ENCODE results near the gene IMMT.
"Not testable (repeated sequence)": the region's sequence is repeated elsewhere in the genome, so short reads cannot be mapped to it uniquely, and the experiment has no call there.

IMMT gene

DNA sequence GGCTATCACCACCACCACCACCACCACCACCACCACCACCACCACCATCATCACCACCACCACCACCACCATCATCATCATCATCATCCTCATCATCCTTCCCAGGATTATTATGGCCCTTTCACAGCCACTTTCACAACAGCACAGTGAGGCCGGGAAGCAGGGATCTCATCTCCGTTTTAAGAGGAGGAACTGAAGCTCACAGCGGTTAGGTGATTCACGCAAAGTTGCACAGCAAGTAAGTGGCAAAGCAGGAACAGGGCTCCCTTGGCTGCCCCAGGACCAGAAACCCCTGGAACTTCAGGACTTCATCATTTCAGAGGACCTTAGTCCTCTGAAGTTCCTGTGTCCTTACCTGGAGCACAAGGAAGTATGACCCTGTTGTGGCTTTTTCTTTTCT, 30.8 kb upstream of the IMMT start:
- DNase-seq (ENCODE audit: low spot score): no peak

DNA sequence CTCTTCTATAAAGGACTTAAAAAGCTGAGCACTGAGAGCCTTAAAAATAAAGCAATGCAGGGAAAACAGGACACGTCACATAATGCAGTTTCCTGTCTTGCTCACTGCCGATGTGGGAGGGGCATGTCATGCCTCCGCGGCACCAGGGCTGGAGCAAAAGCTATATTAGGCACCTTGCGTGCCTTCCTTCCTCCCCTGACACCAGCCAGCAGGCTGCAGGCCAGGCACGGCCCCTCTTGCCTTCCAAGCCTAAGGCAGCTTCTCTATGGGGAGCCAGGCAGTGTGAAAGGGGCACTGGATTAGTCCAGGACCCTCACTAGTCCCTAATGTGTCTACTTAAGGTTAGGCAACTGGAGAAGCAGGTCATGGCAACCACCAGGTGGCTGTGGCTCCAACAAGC, 30.3 kb upstream of the IMMT start:
- no peak for DNase-seq (ENCODE audit: low spot score)

DNA sequence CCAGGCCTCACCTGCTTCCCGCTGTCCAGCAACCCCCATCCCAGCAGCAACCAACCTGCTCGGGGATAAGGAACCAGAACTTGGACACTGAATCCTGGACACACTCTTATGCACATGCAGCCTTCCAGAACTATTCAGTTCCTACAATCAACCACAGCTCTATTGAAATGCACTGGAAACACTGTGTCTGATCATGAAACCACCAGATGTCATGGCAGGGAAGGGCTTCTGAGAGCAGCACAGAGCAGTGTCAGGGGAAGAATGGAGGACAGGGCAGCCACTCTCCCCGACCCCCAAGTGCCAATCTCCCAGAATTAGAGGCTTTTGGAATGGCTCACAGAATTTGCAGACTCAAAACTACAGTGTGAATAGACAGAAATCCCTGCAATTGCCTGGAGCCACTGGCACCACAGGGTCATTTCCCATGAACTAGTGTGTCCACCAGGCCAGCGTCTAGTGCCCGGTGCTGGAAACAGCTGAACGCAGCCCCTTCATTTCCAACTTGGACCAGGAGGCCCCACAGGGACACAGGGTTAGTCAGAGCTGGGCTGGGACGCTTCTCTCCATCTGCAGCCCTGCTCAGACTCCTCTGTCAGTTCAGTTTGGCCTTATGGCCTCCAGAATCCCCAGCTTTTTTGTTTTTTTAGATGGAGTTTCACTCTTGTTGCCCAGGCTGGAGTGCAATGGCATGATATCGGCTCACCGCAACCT, 29.5 kb upstream of the IMMT start:
- no peak for DNase-seq (ENCODE audit: low spot score)

DNA sequence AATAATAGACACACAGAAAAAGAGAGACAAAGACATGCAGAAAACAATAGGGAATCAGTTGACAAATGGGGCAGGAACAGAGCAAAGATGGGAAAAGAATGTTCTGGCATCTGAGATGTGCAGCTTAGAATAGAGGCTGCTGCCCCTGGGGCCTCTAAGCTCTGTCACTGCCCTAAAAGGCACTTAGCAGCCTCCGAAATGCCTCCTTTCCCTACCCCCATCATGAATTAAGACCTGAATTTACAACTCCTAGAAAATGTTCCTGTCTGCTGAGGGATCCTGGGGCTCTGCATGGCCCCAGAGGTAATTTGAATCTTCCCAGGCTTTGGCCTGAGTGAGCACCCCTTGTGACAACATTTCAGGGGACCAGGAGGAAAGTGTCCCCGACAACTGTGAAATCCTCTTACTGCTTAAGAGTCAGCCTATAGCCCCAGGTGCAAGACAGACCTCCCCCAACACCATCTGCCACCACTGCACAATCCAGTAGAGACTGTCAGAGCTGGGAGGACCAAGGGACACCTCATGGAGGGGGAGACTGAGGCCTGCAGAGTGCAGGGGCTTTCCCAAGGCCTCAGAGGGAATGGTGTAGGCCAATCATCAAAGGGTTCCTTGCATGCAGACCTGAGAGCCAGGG, 28.8 kb upstream of the IMMT start:
- DNase-seq (ENCODE audit: low spot score): no peak

DNA sequence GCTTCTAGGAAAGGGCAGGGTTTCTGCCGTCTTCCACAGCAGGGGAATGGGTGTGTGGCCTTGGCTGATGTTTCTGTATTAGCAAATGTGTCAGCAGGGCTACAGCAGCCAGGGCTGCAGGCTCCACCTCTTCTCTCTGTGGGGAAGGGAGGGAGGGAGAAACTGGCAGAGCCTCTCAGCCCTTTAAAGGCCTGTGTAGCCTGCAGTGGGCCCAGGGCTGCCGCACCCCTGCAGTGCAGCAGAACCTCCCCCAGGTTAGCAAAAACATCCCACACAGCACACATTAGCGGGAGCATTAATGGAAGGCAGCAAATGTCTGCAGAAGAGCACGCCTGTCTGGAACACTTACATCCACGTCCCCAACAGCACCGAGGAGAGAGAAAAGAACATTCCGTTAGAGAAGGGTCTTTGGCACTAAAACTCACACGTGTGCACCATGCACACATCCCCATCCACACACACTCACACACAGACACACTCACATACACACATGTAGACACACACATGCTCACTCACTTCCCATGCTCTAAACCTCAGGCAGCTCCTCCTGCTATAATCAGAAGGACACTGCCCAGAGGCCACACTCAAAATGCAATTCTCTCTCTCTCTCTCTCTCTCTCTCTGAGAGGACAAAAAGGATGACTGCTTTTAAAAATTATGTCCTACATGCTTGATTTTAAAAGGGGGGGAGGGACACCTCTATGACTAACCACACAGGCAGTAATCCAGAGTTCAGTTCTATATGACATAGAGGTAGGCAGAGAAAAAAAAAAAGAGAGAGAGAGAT, 28.1 kb upstream of the IMMT start:
- DNase-seq (ENCODE audit: low spot score): no peak

DNA sequence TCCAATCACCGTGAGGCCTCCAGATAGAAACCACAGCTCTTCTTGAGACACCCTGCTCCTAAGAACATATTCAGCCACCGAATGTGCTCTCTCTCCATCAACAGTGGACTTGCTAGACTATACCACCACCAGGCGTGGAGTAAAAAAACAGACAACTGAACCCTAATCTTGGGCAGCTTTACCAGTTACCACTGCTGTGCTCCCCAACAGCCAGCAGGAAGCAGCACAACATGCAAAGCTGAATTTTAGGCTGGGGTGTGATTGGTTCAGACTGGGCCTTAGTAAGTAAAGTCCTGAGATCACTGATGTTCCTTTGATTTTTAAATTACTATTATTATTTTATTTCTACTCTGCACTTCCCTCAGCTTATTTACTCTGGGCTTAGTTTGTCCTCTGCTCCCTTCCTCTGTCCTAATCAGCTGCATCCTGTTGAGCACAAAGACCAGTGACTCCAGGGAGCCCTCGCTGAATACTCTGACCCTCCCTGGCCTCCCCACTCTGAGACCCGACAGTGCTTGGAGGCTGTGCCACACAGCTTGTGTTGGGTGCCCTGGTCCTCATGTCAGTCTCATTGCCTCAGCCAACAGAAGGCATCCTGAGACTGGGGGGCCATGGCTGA, 25.9 kb upstream of the IMMT start:
- peak; percentile 73 for DNase-seq (ENCODE audit: low spot score)

DNA sequence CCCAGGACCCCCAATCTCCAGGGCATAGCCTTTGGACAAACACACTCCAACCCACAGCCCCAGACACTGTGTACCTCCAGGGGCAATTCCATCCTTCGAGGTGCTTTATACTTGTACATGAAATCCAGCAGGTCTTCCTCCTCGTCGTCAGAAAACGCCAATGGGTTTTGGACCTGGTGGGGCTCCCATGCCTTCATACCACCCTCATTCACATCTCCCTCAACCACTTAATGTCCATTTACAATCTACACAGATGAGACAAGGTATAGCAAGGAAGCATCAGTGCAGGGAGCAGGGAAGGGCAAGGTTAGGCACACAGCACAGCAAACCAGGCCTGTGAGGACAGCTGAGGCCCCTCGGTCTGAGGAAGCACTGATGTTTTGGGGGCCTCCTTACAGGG, 24.6 kb upstream of the IMMT start:
- no peak for DNase-seq (ENCODE audit: low spot score)

DNA sequence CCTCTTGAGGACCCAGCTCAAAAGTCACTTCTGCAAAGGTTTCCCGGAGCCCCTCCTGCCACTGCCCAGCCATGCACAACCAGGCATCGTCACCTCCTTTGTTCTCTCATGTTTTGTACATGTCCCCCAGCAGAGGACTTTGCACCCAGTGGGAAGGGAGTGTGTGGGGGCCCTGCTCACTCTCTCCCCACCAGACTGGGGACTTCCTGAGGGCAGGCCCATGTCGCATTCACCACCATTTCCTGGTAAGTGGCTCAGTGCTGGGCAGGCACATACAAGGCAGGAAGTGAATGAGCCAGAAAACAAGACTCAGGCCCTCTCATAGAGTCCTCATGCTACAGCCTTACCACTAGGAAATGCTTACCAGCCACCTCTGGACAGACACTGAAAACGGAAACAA, 22.9 kb upstream of the IMMT start:
- no peak for DNase-seq (ENCODE audit: low spot score)

DNA sequence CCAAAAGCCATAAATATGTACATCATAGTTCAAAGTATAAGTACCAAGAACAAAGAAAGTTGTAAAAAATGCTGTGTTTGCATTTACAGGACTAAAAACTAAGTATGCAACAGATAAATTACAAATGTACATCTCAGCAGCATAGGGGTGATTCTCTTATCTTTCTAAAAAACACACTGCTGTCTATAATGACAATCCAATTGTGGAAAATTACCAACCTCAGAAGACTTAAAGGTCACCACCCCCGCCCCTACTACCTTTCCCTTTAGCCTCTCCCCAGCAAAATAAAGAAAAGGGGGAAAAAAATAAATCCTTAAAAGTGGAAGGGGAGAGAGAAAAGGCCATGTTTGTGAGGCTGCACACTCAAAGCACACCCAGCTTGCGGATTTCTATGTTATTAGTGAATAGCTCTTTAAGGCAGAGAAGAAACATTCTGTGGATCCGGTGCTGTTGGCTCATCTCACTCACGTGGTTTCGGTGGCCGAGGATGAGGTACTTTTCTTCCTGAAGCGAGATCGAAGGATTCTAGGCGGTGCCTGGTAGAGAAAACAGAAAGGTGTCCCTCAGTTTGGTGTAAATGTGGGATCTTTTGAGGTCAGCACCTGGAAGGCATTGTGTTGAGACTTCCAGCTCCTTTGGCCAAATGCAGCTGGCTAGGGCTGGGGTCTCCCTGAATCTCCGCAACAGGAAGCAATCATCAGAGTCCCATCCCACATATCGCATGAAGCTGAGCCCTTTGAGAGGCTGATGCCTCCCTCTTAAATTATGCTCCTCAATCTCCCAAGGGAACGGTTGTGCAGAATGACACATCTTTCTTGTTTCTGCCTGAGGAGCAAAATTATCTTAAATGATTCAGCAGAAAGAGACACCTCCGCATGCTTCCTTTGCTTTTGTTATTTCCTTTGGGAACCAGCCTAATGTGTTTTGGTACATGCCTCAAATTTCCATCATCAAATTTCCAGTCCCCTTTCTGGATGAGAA, 21.6 kb upstream of the IMMT start:
- DNase-seq (ENCODE audit: low spot score): peak; percentile 46

DNA sequence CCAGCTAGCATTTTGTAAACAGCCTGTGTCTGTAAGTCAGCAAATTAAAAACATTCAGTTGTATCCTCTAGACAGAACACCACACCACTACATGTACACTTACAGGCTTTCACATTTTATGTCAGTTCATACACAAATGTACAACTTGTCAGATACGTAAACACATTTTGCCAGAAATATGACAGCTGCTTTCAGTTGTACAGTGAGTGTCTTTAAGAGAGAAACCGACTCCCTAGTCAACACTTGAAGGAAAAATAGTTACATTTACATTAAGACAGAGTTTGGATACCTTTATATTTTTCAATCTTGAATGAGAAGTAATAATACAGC, 19.2 kb upstream of the IMMT start:
- DNase-seq (ENCODE audit: low spot score): no peak

DNA sequence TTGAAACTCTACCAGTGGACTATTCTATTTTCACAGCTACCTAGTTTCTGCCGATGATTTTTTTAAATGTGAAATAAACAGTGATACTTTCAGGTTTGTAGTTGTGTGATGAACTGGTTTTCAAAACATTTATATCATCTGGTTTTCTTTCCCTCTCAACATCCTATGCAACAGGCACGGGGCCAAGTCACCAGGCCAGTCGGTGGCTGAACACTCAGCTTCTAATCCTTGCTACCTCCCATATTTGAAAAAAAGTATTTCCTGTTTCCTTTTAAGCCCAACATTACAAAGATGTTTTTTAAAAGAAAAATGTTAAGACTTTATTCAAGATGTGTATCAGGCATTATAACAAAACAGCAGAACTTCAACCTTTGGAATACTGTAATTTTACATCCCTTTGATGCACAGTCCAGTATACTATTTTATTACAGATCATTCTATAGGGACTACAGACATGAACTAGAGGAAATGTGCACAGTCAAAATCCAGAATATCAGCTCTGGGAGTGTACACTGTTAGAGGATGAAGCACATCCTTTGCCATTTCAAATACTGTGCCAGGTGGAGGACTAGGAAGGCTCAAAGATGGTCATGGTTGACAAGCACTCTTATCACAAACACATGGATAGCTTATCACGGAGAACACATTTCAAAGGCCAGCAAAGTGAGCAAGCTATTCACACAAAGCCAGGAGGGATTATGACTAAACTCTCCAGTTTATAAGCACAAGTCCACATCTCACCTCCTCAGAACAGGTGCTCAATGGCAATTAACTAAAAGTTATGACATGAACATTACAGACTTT, 18.6 kb upstream of the IMMT start:
- peak; percentile 77 for DNase-seq (ENCODE audit: low spot score)

DNA sequence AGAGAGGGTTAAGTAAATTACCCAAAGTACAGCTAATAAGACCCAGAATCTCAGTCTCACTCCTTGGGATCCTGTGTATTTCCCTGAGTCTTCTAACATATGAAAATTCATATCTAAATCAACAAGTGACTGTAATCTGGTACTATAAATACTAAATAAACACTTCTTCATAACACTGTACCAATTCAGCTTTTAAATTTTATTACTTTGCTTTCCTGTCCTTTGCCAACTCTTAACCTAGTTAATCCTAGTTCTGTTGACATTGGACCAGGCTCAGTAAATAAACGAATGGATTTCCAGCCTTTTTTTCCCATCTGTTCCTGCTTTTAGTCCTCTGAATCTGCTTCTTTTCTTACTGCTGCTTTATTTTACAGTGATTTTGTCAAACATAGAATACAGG, 17.8 kb upstream of the IMMT start:
- no peak for DNase-seq (ENCODE audit: low spot score)

DNA sequence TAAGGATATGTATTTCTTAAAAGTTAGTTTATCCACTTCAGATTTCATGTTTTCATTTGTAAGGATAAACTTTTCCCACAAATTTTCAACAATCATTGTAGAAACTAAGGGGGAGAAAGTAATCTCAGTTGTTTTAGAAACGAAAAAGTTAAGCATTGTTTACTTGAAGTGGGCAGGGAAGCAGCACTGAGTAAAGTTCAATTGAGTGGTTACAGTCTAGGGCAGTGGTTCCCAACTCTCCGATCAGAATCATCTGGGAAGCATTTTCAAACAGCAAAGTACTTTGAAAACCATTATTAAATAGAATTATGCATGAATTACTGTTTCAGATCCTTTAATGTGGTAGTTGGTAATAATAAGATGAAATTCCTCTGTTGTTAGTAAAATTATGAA, 16.5 kb upstream of the IMMT start:
- DNase-seq (ENCODE audit: low spot score): no peak

DNA sequence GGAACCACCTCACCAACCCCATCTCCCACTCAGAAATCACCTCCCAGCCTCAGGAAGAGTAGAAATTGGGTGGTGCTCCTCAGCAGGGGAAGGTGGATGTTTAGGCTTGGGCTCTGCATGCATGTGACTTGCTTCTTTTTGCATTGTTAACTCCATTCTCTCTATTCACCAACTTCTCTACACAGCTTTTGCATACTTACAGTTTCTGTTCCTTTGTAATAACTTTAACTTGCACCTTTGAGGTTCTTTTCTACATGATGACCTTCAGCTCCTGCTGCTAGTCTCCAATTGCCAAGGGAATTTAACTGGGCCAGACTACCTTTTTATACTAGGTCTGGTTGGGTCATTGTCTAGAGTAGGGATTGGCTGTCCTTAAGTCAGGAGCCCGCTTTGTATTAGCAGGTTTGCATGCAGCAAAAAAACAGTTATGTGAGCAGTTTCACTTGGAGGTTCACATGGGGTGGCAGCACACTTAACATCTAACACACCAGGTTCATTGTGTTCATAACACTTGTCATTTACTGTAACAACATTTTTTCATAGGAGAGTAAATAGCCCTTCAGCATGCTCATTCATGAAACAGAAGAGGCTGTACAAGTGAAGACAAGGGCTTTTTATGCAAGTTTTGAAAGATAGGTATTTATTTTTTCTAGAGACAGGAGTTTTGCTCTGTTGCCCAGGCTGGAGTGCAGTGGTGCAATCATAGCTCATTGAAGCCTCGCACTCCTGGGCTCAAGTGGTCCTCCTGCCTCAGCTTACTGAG, 16.0 kb upstream of the IMMT start:
- DNase-seq (ENCODE audit: low spot score): no peak

DNA sequence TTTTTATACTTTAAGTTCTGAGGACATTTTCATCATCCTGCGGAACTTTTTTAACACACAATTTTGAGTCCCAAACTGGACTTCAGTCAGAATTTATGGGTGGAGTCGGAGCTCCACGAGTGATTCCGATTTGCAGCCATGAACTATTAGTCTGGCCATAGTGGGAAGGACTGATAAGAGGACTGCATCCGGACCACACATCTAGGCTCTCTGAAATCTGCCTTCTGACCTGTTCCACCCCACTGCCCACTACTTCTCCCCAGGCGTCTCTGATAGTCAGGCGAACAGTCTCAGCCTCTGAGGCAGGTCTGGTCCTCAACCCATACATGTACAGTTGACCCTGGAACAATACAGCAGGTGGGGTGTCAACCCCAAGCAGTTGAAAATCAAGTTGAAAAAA, 9.2 kb upstream of the IMMT start:
- DNase-seq (ENCODE audit: low spot score): no peak

DNA sequence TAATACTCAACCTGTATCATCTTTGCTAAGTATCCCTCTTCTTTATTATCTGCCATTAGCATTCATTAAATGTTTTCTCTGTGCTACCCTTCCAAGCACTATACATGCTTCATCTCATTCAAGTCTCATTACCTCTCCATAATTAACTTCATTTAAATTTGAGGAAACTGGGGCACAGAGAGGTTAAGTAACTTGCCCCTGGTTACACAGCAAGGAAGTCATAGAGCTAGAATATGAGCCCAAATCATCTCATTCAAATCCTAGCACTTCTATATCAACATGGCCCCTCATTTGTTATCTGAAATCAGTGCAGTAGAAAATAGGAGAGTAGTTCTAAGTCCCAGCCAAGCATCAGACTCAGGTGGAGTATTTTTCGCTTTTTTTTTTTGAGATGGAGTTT, 8.4 kb upstream of the IMMT start:
- DNase-seq (ENCODE audit: low spot score): no peak

DNA sequence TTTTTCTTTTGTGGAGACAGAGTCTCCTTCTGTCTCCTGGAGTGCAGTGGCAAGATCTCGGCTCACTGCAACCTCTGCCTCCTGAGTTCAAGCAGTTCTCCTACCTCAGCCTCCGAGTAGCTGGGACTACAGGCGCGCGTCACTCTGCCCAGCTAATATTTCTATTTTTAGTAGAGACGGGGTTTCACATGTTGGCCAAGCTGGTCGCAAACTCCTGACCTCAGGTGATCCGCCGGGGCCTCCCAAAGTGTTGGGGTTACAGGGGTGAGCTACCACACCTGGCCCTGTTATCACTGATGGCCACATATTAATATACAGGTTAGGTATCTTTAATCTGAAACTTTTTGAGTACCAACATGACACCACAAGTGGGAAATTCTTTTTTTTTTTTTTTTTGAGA, 7.4 kb upstream of the IMMT start:
- no peak for DNase-seq (ENCODE audit: low spot score)

DNA sequence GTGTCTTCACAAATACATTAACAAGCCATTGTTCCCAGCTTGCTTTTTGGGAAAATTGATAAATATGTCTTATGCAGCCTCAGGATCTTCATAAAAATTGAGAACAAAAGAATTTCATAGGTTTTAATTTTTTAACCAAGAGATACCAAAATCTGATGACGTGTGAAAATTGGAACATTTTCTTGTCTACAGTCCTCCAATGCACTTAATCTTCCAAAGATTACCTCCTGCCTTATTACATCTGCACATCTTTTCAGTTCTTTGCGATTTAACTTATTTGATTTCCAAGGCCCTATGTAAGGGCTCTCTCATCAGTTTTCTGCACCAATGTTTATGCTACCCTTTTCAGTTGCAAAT, 7.1 kb upstream of the IMMT start:
- DNase-seq (ENCODE audit: low spot score): no peak

DNA sequence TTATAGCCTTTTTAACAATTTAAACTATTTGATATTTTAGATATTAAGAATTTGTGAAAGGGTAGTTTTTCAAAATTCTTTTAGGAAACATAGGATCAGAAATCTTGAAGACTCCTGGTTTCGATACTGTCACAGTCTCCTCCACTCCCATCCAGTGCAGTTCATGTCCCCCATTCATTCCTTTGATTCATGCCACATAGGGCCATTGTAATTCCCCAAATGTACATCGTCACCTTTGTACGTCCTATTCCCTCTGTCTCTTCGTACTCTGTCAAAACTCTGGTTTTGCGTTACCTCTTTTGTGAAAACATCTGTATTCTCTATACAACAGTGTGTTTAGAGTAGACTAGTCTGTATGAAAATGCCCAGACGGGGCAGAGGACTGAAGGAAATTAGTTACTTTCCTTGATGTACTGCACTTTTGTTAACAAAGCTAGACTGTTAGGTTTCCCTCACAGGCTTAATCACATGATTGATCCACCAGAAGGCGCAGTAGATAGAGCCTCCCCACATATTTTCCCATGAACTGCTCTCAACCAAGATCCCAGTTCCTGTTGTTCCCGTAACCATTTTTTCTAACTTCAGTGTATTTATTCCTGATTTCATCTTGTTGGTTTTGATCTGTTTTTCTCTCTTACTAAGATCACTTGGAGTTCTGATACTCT, 6.5 kb upstream of the IMMT start:
- no peak for DNase-seq (ENCODE audit: low spot score)

DNA sequence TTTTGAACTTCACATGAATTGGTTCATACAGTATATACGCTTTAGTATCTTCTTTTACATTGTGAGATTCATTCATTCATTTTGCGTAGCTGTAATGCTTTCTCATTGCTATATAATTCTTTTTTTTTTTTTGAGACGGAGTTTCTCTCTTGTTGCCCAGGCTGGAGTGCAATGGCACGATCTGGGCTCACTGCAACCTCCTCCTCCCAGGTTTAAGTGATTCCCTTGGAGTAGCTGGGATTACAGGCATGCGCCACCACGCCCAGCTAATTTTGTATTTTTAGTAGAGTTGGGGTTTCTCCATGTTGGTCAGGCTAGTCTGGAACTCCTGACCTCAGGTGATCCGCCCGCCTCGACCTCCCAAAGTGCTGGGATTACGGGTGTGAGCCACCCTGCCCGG, 5.3 kb upstream of the IMMT start:
- not testable (repeated sequence) for DNase-seq (ENCODE audit: low spot score)

Data from hematopoietic multipotent progenitor cell treated with erythropoietin and hydrocortisone succinate and interleukin-3 and kit ligand, for 15 days (in vitro differentiated cells).